GM19239 (cell line): Measurements from ENCODE around the gene FNDC3A.
A peak's percentile ranks its signal among the peaks of the same experiment; 100 is the strongest.
"Not testable (repeated sequence)": the region's sequence is repeated elsewhere in the genome, so short reads cannot be mapped to it uniquely, and the experiment has no call there.

Experiments
- DNase-seq: peaks from one replicate; pipeline ENCODE4 v3.0.0; 2011; ENCODE audit warnings: low spot score; ENCODE audit not compliant: insufficient read length
- FAIRE-seq: peaks from 2 replicates; lab custom pipeline; 2011; peaks lifted over from hg19 to GRCh38; lab: Jason Lieb, UNC

Gene FNDC3A

DNA sequence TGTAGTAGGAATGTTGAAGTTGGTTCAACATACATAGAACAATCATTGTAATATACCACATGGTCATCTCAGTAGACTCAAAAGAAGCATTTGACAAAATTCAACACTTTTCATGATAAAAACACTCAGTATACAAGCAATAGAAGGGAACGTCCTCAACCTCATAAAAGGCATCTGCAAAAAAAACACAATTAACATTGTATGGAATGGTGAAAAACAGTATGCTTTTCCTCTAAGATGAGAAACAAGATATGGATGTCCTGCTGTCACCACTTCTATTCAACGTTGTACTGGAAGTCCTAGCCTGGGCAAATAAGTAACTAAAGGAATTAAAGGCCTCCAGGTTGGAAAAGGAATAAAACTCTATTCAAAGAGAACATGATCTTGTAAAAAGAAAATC lies 54.5 kb downstream of the FNDC3A start:
- no peak for FAIRE-seq
- DNase-seq = no peak

DNA sequence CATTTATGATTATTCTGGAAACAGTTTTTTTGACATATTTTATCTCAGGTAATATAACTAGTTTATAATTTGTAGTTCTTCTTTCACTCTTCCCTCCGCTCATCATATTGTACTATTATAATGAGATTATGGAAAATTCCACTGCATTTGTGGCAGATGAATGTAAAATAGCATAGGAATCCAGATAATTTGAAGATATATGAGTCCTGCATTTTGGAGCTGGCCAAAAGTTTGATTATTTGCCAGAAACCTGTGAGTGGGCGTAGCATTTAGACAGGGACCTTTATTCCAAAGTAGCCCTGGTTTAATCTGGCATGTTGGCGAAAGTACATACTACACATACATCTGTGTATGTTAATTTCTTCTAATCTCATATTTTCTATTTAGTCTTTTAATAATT lies 65.2 kb downstream of the FNDC3A start:
- DNase-seq = no peak
- no peak for FAIRE-seq

DNA sequence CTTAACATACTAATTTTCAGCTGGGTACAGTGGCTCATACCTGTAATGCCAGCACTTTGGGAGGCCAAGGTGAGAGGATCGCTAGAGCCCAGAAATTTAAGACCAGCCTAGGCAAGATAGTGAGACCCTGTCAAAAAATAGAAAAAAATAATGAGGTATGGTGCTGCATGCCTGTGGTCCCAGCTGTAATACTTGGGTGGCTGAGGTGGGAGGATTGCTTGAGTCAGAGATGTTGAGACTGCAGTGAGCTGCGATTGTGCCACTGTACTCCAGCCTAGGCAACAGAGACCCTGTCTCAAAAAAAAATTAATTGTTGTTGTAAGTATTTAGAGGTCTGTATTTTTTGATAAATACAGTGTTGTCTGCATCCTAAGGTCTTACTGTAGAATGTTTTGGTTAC lies 66.8 kb downstream of the FNDC3A start:
- FAIRE-seq (no peak), DNase-seq (no peak)

- FAIRE-seq = no peak
- DNase-seq = no peak
Measured at GRCh38 chr13:49044008-49044407, 68.3 kb downstream of the FNDC3A start.

DNA sequence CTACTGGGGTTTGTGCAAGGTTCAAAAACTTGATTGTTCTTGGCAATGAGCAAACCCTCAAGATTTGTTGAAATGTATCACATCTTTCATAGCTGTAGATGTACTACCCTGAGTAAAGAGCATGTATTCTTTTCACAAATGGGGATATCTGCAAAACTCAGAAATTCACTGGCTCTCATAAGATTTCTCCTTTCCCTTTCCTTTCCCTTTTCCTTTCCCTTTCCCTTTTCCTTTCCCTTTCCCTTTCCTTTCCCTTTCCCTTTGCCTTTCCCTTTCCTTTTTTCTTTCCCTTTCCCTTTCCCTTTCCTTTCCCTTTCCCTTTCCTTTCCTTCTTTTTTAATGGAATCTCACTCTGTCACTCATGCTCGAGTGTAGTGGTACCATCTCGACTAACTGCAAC lies 69.1 kb downstream of the FNDC3A start:
- FAIRE-seq = no peak
- no peak for DNase-seq

GRCh38 chr13:49046002-49046401 lies 70.3 kb downstream of the FNDC3A start:
- DNase-seq (no peak), FAIRE-seq (no peak)

DNA sequence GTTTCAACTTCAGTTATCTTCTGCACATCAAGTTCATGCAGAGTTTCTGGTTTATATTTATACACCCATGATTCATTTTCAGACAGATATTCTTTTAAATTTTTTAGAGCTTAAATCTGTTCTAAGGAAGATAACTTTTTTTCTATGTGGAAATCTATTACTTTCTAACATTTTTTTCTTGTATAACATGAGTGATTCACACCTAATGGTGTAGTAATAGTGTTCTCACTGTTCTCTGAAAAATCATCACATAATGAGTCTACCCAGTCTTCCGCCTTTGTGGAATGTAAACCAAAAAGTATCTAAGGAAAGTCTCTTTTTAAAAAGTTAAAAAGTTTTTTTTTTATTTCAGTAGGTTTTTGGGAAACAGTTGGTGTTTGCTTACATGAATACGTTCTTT lies 70.8 kb downstream of the FNDC3A start:
- DNase-seq (no peak), FAIRE-seq (no peak)

- no peak for DNase-seq
- FAIRE-seq = no peak
Measured at GRCh38 chr13:49052813-49053212, 77.1 kb downstream of the FNDC3A start.

GRCh38 chr13:49053215-49053614 lies 77.5 kb downstream of the FNDC3A start:
- FAIRE-seq = no peak
- no peak for DNase-seq

- FAIRE-seq = no peak
- DNase-seq = no peak
Measured at GRCh38 chr13:49053906-49054305, 78.2 kb downstream of the FNDC3A start.

- DNase-seq = no peak
- no peak for FAIRE-seq
Measured at GRCh38 chr13:49055021-49055420, 79.3 kb downstream of the FNDC3A start.

DNA sequence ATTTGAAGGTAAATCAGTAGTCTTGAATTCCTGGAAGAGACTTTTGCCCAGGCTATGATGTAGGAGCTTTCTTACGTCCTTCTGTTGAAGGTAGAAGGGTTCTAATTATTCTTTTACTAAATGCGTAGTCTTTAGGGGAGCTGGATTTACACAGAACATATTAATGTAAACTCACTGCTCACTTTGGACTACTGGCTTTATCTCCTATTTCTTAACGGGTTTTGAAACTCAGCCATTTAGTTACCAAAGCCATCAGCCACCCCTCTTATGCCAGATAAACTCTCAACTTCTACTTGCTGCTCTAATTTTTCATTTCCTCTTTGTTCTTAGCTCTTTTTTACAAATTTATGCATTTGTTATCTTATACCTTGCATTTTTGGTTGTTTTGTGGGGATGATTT lies 81.5 kb downstream of the FNDC3A start:
- no peak for DNase-seq
- no peak for FAIRE-seq

DNA sequence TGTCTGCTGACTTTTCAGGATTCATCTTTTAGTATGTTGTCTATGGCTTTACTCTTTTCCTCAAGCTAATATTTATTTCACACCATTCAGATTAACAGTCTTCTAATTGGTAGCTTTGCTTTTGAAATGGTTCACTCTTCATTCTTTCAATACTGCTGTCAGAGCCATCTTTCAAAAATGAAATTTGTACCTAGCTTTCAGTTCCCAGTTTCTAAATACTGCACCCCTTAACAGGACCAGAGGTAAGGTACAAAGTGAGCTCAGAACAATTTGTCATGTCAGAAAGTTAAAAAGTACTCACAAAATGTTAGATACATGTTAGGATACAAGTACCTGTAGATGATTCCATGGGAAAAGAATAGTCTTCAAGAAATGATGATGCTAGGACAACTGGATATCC lies 83.0 kb downstream of the FNDC3A start:
- DNase-seq (no peak), FAIRE-seq (peak; percentile 64)

GRCh38 chr13:49060678-49061387 lies 85.1 kb downstream of the FNDC3A start:
- FAIRE-seq (no peak), DNase-seq (no peak)

DNA sequence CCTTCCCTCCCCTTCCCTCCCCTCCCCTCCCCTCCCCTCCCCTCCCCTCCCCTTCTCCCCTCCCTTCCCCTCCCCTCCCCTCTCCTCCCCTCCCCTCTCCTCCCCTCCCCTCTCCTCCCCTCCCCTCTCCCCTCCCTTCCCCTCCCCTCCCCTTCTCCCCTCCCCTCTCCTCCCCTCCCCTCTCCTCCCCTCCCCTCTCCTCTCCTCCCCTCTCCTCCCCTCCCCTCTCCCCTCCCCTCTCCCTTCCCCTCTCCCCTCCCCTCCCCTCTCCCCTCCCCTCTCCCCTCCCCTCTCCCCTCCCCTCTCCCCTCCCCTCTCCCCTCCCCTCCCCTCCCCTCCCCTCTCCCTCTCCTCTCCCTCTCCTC lies 85.7 kb downstream of the FNDC3A start:
- DNase-seq, FAIRE-seq: not testable (repeated sequence)

DNA sequence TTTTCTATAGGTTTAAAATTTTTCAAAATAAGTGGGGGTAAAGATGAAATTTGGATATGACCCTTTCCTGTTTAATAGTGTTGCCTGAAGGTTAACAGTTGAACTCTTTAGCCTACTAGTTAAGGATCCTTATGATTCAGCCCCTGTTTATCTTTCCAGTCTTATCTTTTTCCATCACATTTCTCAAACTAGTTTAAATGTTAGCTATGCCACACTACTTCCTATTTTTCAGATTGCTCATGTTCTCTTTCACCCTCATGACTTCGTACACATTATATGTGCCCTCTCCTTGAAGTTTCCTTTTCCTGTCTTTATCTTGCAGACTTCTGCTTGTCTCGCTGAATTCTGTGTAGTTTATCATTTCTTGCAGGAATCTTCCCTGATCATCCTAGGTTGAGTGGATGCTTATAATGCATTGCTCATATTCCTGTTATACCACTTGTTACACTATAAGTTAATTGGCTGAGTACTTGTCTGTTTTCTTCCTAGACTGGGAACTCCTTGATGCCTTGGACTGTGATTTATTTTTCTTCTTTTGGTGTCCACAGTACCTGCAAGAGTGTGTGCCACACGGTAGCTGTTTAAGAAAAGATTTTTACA lies 86.7 kb downstream of the FNDC3A start:
- FAIRE-seq (no peak), DNase-seq (no peak)

- no peak for DNase-seq
- no peak for FAIRE-seq
Measured at GRCh38 chr13:49063011-49063410, 87.3 kb downstream of the FNDC3A start.

- DNase-seq (no peak), FAIRE-seq (no peak)
Measured at GRCh38 chr13:49063497-49063896, 87.8 kb downstream of the FNDC3A start.

- FAIRE-seq = no peak
- DNase-seq = no peak
Measured at GRCh38 chr13:49064476-49064875, 88.8 kb downstream of the FNDC3A start.

DNA sequence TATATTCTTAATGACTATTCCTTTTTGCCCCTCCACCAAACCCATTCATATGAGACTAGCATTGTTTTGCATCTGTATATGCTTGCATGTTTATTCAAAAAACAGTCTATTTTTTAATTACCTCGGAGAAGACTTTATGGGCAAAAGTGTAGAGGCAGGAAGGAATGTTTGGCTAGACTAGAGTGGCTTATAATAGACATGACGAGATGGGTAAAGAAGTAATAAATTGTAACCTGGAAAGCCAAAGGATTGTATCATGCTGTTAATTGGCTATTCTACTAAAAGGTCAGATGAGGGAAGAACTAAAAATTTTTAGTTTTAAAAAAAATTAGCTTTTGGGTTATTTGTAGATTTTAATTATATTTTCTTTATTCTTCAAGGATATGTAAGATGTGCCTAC lies 91.1 kb downstream of the FNDC3A start:
- FAIRE-seq (no peak), DNase-seq (no peak)

- not testable (repeated sequence) for FAIRE-seq, DNase-seq
Measured at GRCh38 chr13:49068498-49068897, 92.8 kb downstream of the FNDC3A start.

DNA sequence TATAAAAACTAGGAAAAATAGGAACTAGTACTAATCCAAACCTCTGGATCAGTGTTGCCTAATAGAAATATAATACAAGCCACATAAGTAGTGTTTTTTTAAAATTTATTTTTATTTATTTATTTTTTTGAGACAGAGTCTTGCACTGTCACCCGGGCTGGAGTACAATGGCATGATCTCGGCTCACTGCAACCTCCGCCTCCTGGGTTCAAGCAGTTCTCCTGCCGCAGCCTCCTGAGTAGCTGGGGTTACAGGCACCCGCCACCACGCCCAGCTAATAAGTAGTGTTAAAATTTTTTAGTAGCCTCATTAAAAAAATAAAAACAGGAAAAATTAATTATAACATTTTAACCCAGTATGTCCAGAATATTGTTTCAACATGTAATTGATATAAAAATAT lies 94.3 kb downstream of the FNDC3A start:
- not testable (repeated sequence) for FAIRE-seq, DNase-seq
